ENCODE measurements around the gene MT1A. TPM values are rescaled to one million over a fixed set of nuclear protein-coding genes. Genes with fewer than 3 reads are reported as not detected.

Gene MT1A
- total RNA-seq, 1 donor = 0.72 TPM

GRCh38 chr16:56606476-56607108 is 31.9 kb upstream of the MT1A start:
- peak; percentile 92 for DNase-seq (ENCODE audit: low read depth)
- peak overlapping the region; percentile 46 for H3K4me3 ChIP-seq (ENCODE audit: low read depth, low read length)
- TF ChIP-seq CTCF (IDR thresholded peaks at IDR 0.05; ENCODE audit: insufficient read depth, low read length) = no peak

GRCh38 chr16:56607109-56607618 is 31.3 kb upstream of the MT1A start:
- DNase-seq (ENCODE audit: low read depth) = peak; percentile 97
- peak overlapping the region; percentile 46 for H3K4me3 ChIP-seq (ENCODE audit: low read depth, low read length)
- TF ChIP-seq CTCF (IDR thresholded peaks at IDR 0.05; ENCODE audit: insufficient read depth, low read length) = no peak

- H3K4me3 ChIP-seq (ENCODE audit: low read depth, low read length) = peak overlapping the region; percentile 54
- no peak for DNase-seq (ENCODE audit: low read depth)
- TF ChIP-seq CTCF (IDR thresholded peaks at IDR 0.05; ENCODE audit: insufficient read depth, low read length) = no peak
Observed at GRCh38 chr16:56607675-56608042, 30.8 kb upstream of the MT1A start.

- TF ChIP-seq CTCF (IDR thresholded peaks at IDR 0.05; ENCODE audit: insufficient read depth, low read length) = no peak
Observed at GRCh38 chr16:56608043-56608875, 30.2 kb upstream of the MT1A start, which contains the start of gene MT2A. TSS of gene MT2A (plus strand) at chr16:56608584. CDS start at chr16:56608656, 72 bp downstream.

GRCh38 chr16:56608876-56609462 is 29.5 kb upstream of the MT1A start:
- no peak for TF ChIP-seq CTCF (IDR thresholded peaks at IDR 0.05; ENCODE audit: insufficient read depth, low read length)
- H3K4me3 ChIP-seq (ENCODE audit: low read depth, low read length) = peak overlapping the region; percentile 76
- peak; percentile 21 for DNase-seq (ENCODE audit: low read depth)

More at GRCh38 chr16:56608043-56608875, 30.2 kb upstream of the MT1A start, which contains the start of gene MT2A:
- peak; percentile 95 for DNase-seq (ENCODE audit: low read depth)
- H3K4me3 ChIP-seq (ENCODE audit: low read depth, low read length) = peak within 1 kb of the TSS; percentile 76

- peak; percentile 88 for DNase-seq (ENCODE audit: low read depth)
- TF ChIP-seq CTCF (IDR thresholded peaks at IDR 0.05; ENCODE audit: insufficient read depth, low read length) = no peak
Observed at GRCh38 chr16:56609463-56609921, 29.0 kb upstream of the MT1A start.

More at GRCh38 chr16:56609463-56609921, 29.0 kb upstream of the MT1A start:
- peak overlapping the region; percentile 76 for H3K4me3 ChIP-seq (ENCODE audit: low read depth, low read length)
